ENCODE data around the gene PRKCI.

Gene PRKCI

DNA sequence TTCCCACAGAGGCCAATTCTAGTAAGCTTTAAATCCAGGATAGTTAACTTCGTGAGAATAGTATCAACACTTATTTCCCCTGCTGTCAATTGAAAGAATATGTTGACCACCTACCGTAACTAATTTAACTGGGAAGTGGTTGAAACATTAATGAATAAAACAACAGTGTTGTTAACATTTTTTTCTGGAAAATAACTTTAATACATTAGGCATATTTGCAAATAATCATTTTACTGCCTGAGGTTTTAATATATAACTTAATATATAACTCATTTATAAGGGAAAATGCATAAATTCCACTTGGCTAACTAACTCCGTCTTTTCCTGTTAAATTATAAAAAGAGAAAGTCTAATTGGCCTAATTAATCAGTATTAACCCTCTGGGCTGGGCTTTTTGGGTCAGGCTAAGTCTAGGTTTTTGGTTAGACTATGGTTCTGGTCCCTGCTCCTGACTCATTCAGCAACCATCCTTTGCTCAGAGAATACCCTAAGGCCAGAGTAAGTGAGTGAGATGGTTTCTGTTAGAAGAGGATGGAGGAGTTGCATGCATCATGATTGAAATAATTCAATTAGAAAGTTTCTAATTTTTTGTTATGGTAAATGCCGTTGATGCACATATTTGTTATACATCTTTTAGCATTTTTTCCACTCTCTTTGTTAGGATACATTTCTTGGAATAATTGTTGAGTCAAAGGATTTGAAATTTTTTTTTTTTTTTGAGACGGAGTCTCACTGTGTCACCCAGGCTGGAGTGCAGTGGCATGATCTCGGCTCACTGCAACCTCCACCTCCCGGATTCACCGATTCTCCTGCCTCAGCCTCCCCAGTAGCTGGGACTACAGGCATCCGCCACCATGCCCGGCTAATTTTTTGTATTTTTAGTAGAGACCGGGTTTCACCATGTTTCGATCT, 124.5 kb downstream of the PRKCI start:
- no peak for DNase-seq

DNA sequence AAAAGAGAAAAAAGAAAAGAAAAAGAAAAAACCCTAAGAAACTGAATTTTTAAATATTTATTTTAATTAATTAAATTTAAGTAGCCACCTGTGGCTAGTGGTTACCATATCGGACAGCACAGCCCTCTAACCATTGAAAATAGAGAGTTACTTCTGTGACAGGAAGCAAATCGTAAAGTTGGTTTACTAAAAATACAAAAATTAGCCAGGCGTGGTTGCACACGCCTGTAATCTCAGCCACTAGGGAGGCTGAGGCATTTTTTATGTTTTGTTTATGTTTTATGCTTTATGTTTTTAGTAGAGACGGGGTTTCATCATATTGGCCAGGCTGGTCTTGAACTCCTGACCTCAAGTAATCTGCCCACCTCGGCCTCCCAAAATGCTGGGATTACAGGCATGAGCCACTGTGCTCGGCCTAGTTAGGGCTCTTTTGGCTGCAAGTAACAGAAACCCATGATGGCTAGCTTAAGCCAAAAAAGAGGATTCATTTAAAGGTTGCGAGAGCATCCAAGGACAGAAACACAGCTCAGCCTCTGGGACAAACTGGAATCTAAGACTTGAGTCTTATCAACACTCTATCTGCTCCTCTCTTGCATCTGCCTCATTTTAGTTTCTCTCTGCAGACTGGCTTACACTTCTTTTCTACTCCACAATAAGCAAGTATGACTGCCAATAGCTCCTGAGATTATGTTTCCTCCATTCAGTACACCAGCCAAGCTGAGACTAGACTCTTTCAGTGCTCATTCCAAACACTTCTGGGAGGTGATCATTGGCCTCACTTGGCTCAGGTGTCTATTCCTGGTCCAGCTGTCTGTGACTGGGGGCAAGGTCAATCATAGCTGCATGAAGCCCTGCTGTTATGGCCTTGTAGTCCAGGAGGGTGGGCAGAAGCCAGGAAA, 128.5 kb downstream of the PRKCI start:
- no peak for DNase-seq

DNA sequence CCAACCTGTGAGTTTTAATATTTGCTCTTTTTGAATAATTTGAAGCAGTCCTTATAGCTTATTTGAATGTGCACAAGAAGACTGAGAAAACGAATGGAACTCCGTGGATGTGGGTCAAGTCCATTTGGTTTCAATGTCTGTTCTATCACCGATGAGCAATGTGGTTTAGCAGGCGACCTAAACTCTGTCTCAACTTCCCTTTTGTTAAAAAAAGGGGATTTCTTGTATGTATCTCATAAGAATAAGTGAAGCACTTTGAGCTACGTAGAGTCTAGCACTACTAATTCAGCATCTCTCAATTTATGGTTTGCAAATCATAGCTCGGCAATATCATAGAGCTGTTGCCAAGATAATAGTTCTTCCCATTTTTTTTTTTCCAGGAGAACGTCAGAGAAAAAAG, 130.7 kb downstream of the PRKCI start:
- DNase-seq: no peak

DNA sequence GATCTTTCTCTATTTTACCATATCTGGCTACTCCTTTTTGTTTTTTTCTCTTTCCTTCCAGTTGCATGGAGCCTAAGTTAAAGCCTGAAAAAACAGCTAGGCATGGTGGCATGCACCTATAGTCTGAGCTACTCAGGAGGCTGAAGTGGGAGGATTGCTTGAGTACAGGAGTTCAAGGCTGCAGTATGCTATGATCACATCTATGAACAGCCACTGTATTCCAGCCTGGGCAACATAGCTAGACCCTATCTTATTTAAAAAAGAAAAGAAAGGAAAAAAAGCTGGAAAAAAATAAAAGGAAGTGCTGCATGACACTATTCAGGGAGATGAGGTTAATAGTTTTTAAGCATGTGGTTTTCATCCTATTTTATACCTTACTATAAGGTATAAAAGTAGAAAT, 131.3 kb downstream of the PRKCI start:
- no peak for DNase-seq

DNA sequence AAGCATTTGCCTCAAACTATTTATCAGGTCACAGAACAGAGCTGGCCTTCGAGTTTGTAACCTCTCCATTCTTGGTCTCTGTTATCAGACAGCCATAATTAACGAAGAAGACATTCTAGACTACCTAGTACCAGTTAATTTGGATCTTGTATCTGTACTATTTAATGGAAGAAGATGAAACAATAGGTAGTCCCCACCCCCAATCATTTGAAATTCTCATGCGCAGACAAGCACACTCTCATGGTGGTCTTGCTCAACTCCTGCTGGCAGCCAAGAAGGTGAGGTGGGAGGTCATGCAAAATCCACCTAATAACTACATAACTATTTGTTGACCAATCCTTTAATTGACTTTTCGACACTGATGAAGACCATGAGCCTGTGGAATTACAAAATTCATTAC, 132.5 kb downstream of the PRKCI start:
- DNase-seq: no peak

All from DMS79 (cell line).